GM19397 (cell line): ENCODE results near the gene APOA5.
"Not testable (repeated sequence)": the region's sequence is repeated elsewhere in the genome, so short reads cannot be mapped to it uniquely, and the experiment has no call there.

ENCODE experiments used
- ATAC-seq: cut with Tn5 transposase; IDR thresholded peaks from one replicate; pipeline ENCODE4 v1.9.1; 2021; ENCODE audit warnings: mild to moderate bottlenecking, moderate library complexity; ENCODE audit not compliant: unreplicated experiment

The APOA5 gene

GRCh38 chr11:116801662-116802061 is 10.0 kb upstream of the APOA5 start:
- ATAC-seq, result not testable (repeated sequence)

- no peak for ATAC-seq
Observed at GRCh38 chr11:116800610-116801009, 8.9 kb upstream of the APOA5 start.

- no peak for ATAC-seq
Observed at GRCh38 chr11:116798368-116798767, 6.7 kb upstream of the APOA5 start.

GRCh38 chr11:116797816-116798215 is 6.1 kb upstream of the APOA5 start:
- ATAC-seq, result no peak

- ATAC-seq, result no peak
Observed at GRCh38 chr11:116796548-116796947, 4.9 kb upstream of the APOA5 start.

- no peak for ATAC-seq
Observed at GRCh38 chr11:116794851-116795250, 3.2 kb upstream of the APOA5 start.

- no peak for ATAC-seq
Observed at GRCh38 chr11:116793772-116794097, 2.1 kb upstream of the APOA5 start.

GRCh38 chr11:116792869-116793771 is 1.4 kb upstream of the APOA5 start:
- no peak for ATAC-seq

GRCh38 chr11:116792144-116792868 is 627 bp upstream of the APOA5 start:
- ATAC-seq, result no peak

- ATAC-seq, result no peak
Observed at GRCh38 chr11:116791002-116791812, 472 bp downstream of the APOA5 start.

- ATAC-seq, result no peak
Observed at GRCh38 chr11:116790167-116791001, 1.3 kb downstream of the APOA5 start.

GRCh38 chr11:116788975-116789374 is 2.7 kb downstream of the APOA5 start:
- no peak for ATAC-seq

GRCh38 chr11:116788534-116788933 is 3.1 kb downstream of the APOA5 start:
- no peak for ATAC-seq

- peak; percentile 94 for ATAC-seq
Observed at GRCh38 chr11:116787786-116788486, 3.7 kb downstream of the APOA5 start, which contains the start of gene ZPR1. Gene ZPR1, minus strand, starts transcription at chr11:116788023. Its CDS starts 33 bp downstream, at chr11:116787990.

- no peak for ATAC-seq
Observed at GRCh38 chr11:116787436-116787785, 4.3 kb downstream of the APOA5 start.

GRCh38 chr11:116786966-116787365 is 4.7 kb downstream of the APOA5 start:
- no peak for ATAC-seq

GRCh38 chr11:116786326-116786725 is 5.4 kb downstream of the APOA5 start:
- no peak for ATAC-seq

- no peak for ATAC-seq
Observed at GRCh38 chr11:116782728-116783127, 9.0 kb downstream of the APOA5 start.

- ATAC-seq, result no peak
Observed at GRCh38 chr11:116778556-116778955, 13.1 kb downstream of the APOA5 start.

- no peak for ATAC-seq
Observed at GRCh38 chr11:116777056-116777455, 14.6 kb downstream of the APOA5 start.
